SU-DHL-6 (cell line): ENCODE data around the gene NCAPH2.

Experiments
- H2AFZ ChIP-seq: fragments of 200-600 bp; sonication (generic); 2 replicates; pipeline ENCODE4 v1.6.1; 2014; ENCODE audit warnings: low read depth, mild to moderate bottlenecking, moderate library complexity, mixed read lengths, antibody characterized with exemption, low read length; ENCODE audit not compliant: severe bottlenecking
- H3F3A ChIP-seq: fragments of 200-600 bp; shearing (Covaris generic); 2 replicates; pipeline ENCODE4 v1.6.0; 2016; ENCODE audit warnings: antibody characterized with exemption, mild to moderate bottlenecking; ENCODE audit not compliant: insufficient read depth
- H3K27ac ChIP-seq: fragments of 200-600 bp; sonication (generic); 2 replicates; pipeline ENCODE4 v1.5.1; 2016; ENCODE audit warnings: low read depth, mild to moderate bottlenecking, low read length, moderate library complexity, mixed read lengths
- H3K27me3 ChIP-seq: fragments of 200-600 bp; sonication (generic), shearing (Covaris generic); 2 replicates; pipeline ENCODE4 v1.6.0; 2014; ENCODE audit warnings: mild to moderate bottlenecking, low read length
- H3K36me3 ChIP-seq: fragments of 200-600 bp; sonication (generic); 2 replicates; pipeline ENCODE4 v1.6.1; 2014; ENCODE audit warnings: mild to moderate bottlenecking, low read length, mixed read lengths
- H3K4me2 ChIP-seq: fragments of 300-600, 200-600 bp; shearing (Covaris generic), sonication (generic); 2 replicates; pipeline ENCODE4 v1.6.0; 2014; ENCODE audit warnings: low read length, low read depth, mild to moderate bottlenecking; ENCODE audit not compliant: poor library complexity, severe bottlenecking
- H3K4me3 ChIP-seq: fragments of 200-600 bp; sonication (generic); 2 replicates; pipeline ENCODE4 v1.5.1; 2014; ENCODE audit warnings: antibody characterized with exemption, low read length, mild to moderate bottlenecking, mixed read lengths; ENCODE audit not compliant: insufficient read depth, poor library complexity, severe bottlenecking
- H3K79me2 ChIP-seq: fragments of 200-600 bp; sonication (generic); 2 replicates; pipeline ENCODE4 v1.6.1; 2014; ENCODE audit warnings: mild to moderate bottlenecking, low read length, moderate library complexity; ENCODE audit not compliant: insufficient read depth
- H3K9ac ChIP-seq: fragments of 200-600 bp; sonication (generic); 2 replicates; pipeline ENCODE4 v1.7.0; 2014; ENCODE audit warnings: mild to moderate bottlenecking, low read length
- H3K9me2 ChIP-seq: fragments of 200-600 bp; sonication (generic); replicated peaks from 2 replicates; pipeline ENCODE4 v1.6.1; 2014; ENCODE audit warnings: low read length; ENCODE audit not compliant: insufficient read depth
- H3K9me3 ChIP-seq: fragments of 200-600 bp; sonication (generic); 2 replicates; pipeline ENCODE4 v1.6.1; 2014; ENCODE audit warnings: low read length, mixed read lengths; ENCODE audit not compliant: insufficient read depth
- H4K20me1 ChIP-seq: fragments of 200-600 bp; sonication (generic); 2 replicates; pipeline ENCODE4 v1.6.1; 2014; ENCODE audit warnings: low read depth, mild to moderate bottlenecking, antibody characterized with exemption, low read length, moderate library complexity, mixed read lengths
- CTCF ChIP-seq: fragments of 200-600 bp; sonication (generic); IDR thresholded peaks from one replicate; pipeline ENCODE4 v1.5.1; 2017; ENCODE audit warnings: antibody characterized with exemption, mild to moderate bottlenecking, low read length, moderate library complexity; ENCODE audit not compliant: insufficient read depth, poor library complexity, severe bottlenecking
- EZH2phosphoT487 ChIP-seq: fragments of 200-600 bp; sonication (generic), shearing (Covaris generic); conservative IDR thresholded peaks from 2 replicates; pipeline ENCODE4 v1.6.1; 2018; ENCODE audit warnings: mild to moderate bottlenecking, antibody characterized with exemption, low read length, moderate library complexity, mixed read lengths

Gene NCAPH2

GRCh38 chr22:50460938-50461337, 47.1 kb upstream of the NCAPH2 start:
- no peaks in the 10 kb centered on the region for H4K20me1 ChIP-seq
- no peak for TF ChIP-seq CTCF
- no peak for TF ChIP-seq EZH2phosphoT487
- H3K9me3 ChIP-seq = no peaks in the 10 kb centered on the region
- H3K79me2 ChIP-seq = no peaks in the 10 kb centered on the region
- H3K4me3 ChIP-seq = no peak overlapping the region
- H3K27me3 ChIP-seq = no peaks in the 10 kb centered on the region
- no peak overlapping the region for H3K27ac ChIP-seq
- no peak overlapping the region for H3K9ac ChIP-seq
- no peak overlapping the region for H2AFZ ChIP-seq
- peaks cover 4% of the 10 kb centered on the region; the same call in 1 of the 2 replicates for H3K36me3 ChIP-seq
- H3K9me2 ChIP-seq = no peaks in the 10 kb centered on the region
- no peak overlapping the region for H3K4me2 ChIP-seq
- no peaks in the 10 kb centered on the region for H3F3A ChIP-seq

GRCh38 chr22:50461536-50461935, 46.5 kb upstream of the NCAPH2 start:
- H3K4me2 ChIP-seq = no peak overlapping the region
- no peaks in the 10 kb centered on the region for H3K9me2 ChIP-seq
- TF ChIP-seq CTCF = no peak
- TF ChIP-seq EZH2phosphoT487 = no peak
- H3K9ac ChIP-seq = no peak overlapping the region
- no peaks in the 10 kb centered on the region for H3K79me2 ChIP-seq
- H3K4me3 ChIP-seq = no peak overlapping the region
- H3F3A ChIP-seq = no peaks in the 10 kb centered on the region
- no peaks in the 10 kb centered on the region for H3K27me3 ChIP-seq
- peaks cover 4% of the 10 kb centered on the region; the same call in 1 of the 2 replicates for H3K36me3 ChIP-seq
- no peaks in the 10 kb centered on the region for H4K20me1 ChIP-seq
- H3K27ac ChIP-seq = no peak overlapping the region
- no peaks in the 10 kb centered on the region for H3K9me3 ChIP-seq
- H2AFZ ChIP-seq = no peak overlapping the region

- H3K4me3 ChIP-seq = no peak overlapping the region
- H3K9ac ChIP-seq = no peak overlapping the region
- H3K9me2 ChIP-seq = no peaks in the 10 kb centered on the region
- no peak overlapping the region for H3K27ac ChIP-seq
- H3K36me3 ChIP-seq = peaks cover 4% of the 10 kb centered on the region; the same call in 1 of the 2 replicates
- H3K79me2 ChIP-seq = 0 out of 2 replicates have a peak, but pooled peaks cover 5% of the 10 kb centered on the region
- H3K4me2 ChIP-seq = no peak overlapping the region
- H3F3A ChIP-seq = no peaks in the 10 kb centered on the region
- no peak overlapping the region for H2AFZ ChIP-seq
- TF ChIP-seq EZH2phosphoT487 (no peak), CTCF (no peak)
- no peaks in the 10 kb centered on the region for H3K9me3 ChIP-seq
- H3K27me3 ChIP-seq = no peaks in the 10 kb centered on the region
- H4K20me1 ChIP-seq = no peaks in the 10 kb centered on the region
Measured at GRCh38 chr22:50461979-50462540, 46.0 kb upstream of the NCAPH2 start.
